HepG2 (cell line): ENCODE results near the gene STPG4. TPM values are rescaled to one million over a fixed set of nuclear protein-coding genes. Genes with fewer than 3 reads are reported as not detected.

ENCODE experiments used
- ATAC-seq: fragments of 200-7000 bp; cut with Tn5 transposase; 3 replicates; pipeline ENCODE4 v1.9.1; 2020; ENCODE audit warnings: mild to moderate bottlenecking, moderate library complexity
- BruUV-seq: library from RNA; stranded (reverse); fragments of 400-500 nt; replicated peaks from 2 replicates; lab custom pipeline; 2021; lab: Mats Ljungman, UMichigan
- CTCF ChIA-PET: fragments of 300-600 bp; formaldehyde crosslinking; extraction: SDS; loops from one replicate; lab custom pipeline; 2021; ENCODE audit warnings: low total read pairs, inconsistent platforms, low intra/inter-chr PET ratio; lab: Yijun Ruan, JAX
- POLR2A ChIA-PET: fragments of 350-600 bp; sonication (Branson Sonifier 250); formaldehyde crosslinking; loops from one replicate; lab custom pipeline; 2020; ENCODE audit warnings: antibody characterized with exemption, inconsistent platforms; lab: Yijun Ruan, JAX
- DNase-seq: peaks from one replicate; pipeline ENCODE4 v3.0.0-alpha.2; 2015; ENCODE audit warnings: low spot score
- FAIRE-seq: peaks from 3 replicates; lab custom pipeline; 2011; peaks lifted over from hg19 to GRCh38; lab: Jason Lieb, UNC
- H2AFZ ChIP-seq: one replicate; pipeline ENCODE4 v1.6.1; 2011; ENCODE audit warnings: low read length, inconsistent platforms
- H3K27ac ChIP-seq: fragments of 300-600 bp; 3 replicates; pipeline ENCODE4 v1.8.0; 2011; ENCODE audit warnings: mixed run types, mild to moderate bottlenecking, mixed read lengths, low read length, inconsistent platforms; ENCODE audit not compliant: insufficient read depth; ENCODE audit errors: extremely low read length
- H3K27me3 ChIP-seq, 2 experiments: fragments of 200-600 bp in 1 of 2; 2 replicates in 1 of 2; 3 replicates in 1 of 2; pipeline versions ENCODE4 v1.6.0 to v1.8.0; 2011; ENCODE audit warnings: low read length in 2 of 2, mild to moderate bottlenecking in 2 of 2, moderate library complexity in 2 of 2, inconsistent platforms in 1 of 2; ENCODE audit not compliant: insufficient read depth in 2 of 2, control insufficient read depth in 1 of 2
- H3K36me3 ChIP-seq, 2 experiments: fragments of 200-600 bp in 1 of 2; replicated peaks in 1 of 2; 2 replicates in 1 of 2; 3 replicates in 1 of 2; pipeline versions ENCODE4 v1.5.1 to v1.8.0; 2011; ENCODE audit warnings: low read length in 2 of 2, inconsistent platforms in 1 of 2; ENCODE audit not compliant: insufficient read depth in 2 of 2, control insufficient read depth in 1 of 2
- H3K4me1 ChIP-seq: 2 replicates; pipeline ENCODE4 v1.5.1; 2012; ENCODE audit warnings: low read length, inconsistent platforms; ENCODE audit not compliant: insufficient read depth
- H3K4me2 ChIP-seq: 2 replicates; pipeline ENCODE4 v1.6.0; 2011; ENCODE audit warnings: low read depth, low read length, inconsistent platforms
- H3K4me3 ChIP-seq, 3 experiments: fragments of 200-600 bp in 1 of 3; sonication (generic), shearing (Covaris generic) in 1 of 3; replicated peaks in 1 of 3; 2 replicates each; pipeline ENCODE4 v1.5.1; 2011 to 2016; ENCODE audit warnings: low read length in 3 of 3, inconsistent platforms in 2 of 3, low read depth in 2 of 3, mild to moderate bottlenecking in 2 of 3, control low read depth in 1 of 3, mixed read lengths in 1 of 3; ENCODE audit not compliant: insufficient read depth in 1 of 3
- H3K79me2 ChIP-seq: one replicate; pipeline ENCODE4 v1.6.1; 2011; ENCODE audit warnings: low read length, inconsistent platforms; ENCODE audit not compliant: insufficient read depth
- H3K9ac ChIP-seq: 2 replicates; pipeline ENCODE4 v1.6.0; 2011; ENCODE audit warnings: mild to moderate bottlenecking, low read depth, low read length, inconsistent platforms; ENCODE audit not compliant: insufficient read depth
- H3K9me3 ChIP-seq: 2 replicates; pipeline ENCODE4 v1.5.1; 2012; ENCODE audit warnings: mild to moderate bottlenecking, low read length
- H4K20me1 ChIP-seq: 2 replicates; pipeline ENCODE4 v1.6.0; 2011; ENCODE audit warnings: inconsistent platforms, mild to moderate bottlenecking, low read length, moderate library complexity; ENCODE audit not compliant: insufficient read depth
- BRD4 ChIP-seq: sonication (generic); formaldehyde crosslinking; IDR thresholded peaks from 2 replicates; pipeline ENCODE4 v1.4.0; 2020; ENCODE audit warnings: missing genetic modification reagents
- CBFB ChIP-seq: sonication (generic); formaldehyde crosslinking; IDR thresholded peaks from 2 replicates; pipeline ENCODE4 v1.4.0; 2020; ENCODE audit warnings: missing genetic modification reagents
- DNMT3B ChIP-seq: conservative IDR thresholded peaks from 2 replicates; pipeline ENCODE4 v1.6.1; 2016; ENCODE audit warnings: missing biosample characterization, control low read depth
- HMG20B ChIP-seq: conservative IDR thresholded peaks from 2 replicates; pipeline ENCODE4 v1.6.1; 2016; ENCODE audit warnings: missing genetic modification reagents, missing compliant biosample characterization
- HNRNPLL ChIP-seq: fragments of 200-400 bp; formaldehyde crosslinking; IDR thresholded peaks from 2 replicates; pipeline ENCODE4 v1.6.1; 2017; ENCODE audit warnings: mild to moderate bottlenecking, low read depth, low read length; ENCODE audit not compliant: poor library complexity, severe bottlenecking
- KLF16 ChIP-seq, 2 experiments: sonication (generic) in 1 of 2; formaldehyde crosslinking in 1 of 2; IDR thresholded peaks; 2 replicates each; pipeline versions ENCODE4 v1.6.1 to v1.8.0; 2016 to 2023; ENCODE audit warnings: missing genetic modification reagents in 2 of 2, missing compliant biosample characterization in 1 of 2
- KMT2A ChIP-seq: sonication (generic); formaldehyde crosslinking; IDR thresholded peaks from 2 replicates; pipeline ENCODE4 v1.4.0; 2020; ENCODE audit warnings: missing genetic modification reagents
- MAFG ChIP-seq: sonication (generic); formaldehyde crosslinking; IDR thresholded peaks from 2 replicates; pipeline ENCODE4 v1.5.1; 2020; ENCODE audit warnings: mild to moderate bottlenecking, missing genetic modification reagents
- MTF2 ChIP-seq: sonication (generic); formaldehyde crosslinking; IDR thresholded peaks from 2 replicates; pipeline ENCODE4 v1.5.0; 2020; ENCODE audit warnings: missing genetic modification reagents, borderline replicate concordance
- NR1H2 ChIP-seq: sonication (generic); formaldehyde crosslinking; IDR thresholded peaks from 2 replicates; pipeline ENCODE4 v1.8.1; 2022; ENCODE audit warnings: low read depth, missing genetic modification reagents, borderline replicate concordance
- THYN1 ChIP-seq: sonication (generic); formaldehyde crosslinking; IDR thresholded peaks from 2 replicates; pipeline ENCODE4 v1.8.1; 2023; ENCODE audit warnings: low read depth, mild to moderate bottlenecking, moderate library complexity, missing genetic modification reagents, borderline replicate concordance
- ZMYM2 ChIP-seq: sonication (generic); formaldehyde crosslinking; IDR thresholded peaks from 2 replicates; pipeline ENCODE4 v1.8.0; 2022; ENCODE audit warnings: mild to moderate bottlenecking, missing genetic modification reagents
- ZNF143 ChIP-seq: sonication (generic); formaldehyde crosslinking; IDR thresholded peaks from 2 replicates; pipeline ENCODE4 v1.4.0; 2020; ENCODE audit warnings: missing genetic modification reagents
- ZNF296 ChIP-seq: sonication (generic); formaldehyde crosslinking; conservative IDR thresholded peaks from 2 replicates; pipeline ENCODE4 v1.5.0; 2020; ENCODE audit warnings: mild to moderate bottlenecking, missing genetic modification reagents
- ZNF414 ChIP-seq: sonication (generic); formaldehyde crosslinking; IDR thresholded peaks from 2 replicates; pipeline ENCODE4 v1.5.0; 2020; ENCODE audit warnings: missing genetic modification reagents
- ZNF549 ChIP-seq: sonication (generic); formaldehyde crosslinking; IDR thresholded peaks from 2 replicates; pipeline ENCODE4 v1.5.0; 2020; ENCODE audit warnings: missing genetic modification reagents
- ZNF577 ChIP-seq: sonication (generic); formaldehyde crosslinking; IDR thresholded peaks from 2 replicates; pipeline ENCODE4 v1.4.0; 2020; ENCODE audit warnings: mild to moderate bottlenecking, low read depth, missing genetic modification reagents, borderline replicate concordance
- WGBS: methylation state at CpG from one replicate; pipeline ENCODE4 v1.1.6; 2017; ENCODE audit warnings: low lambda C conversion rate; 5-methylcytosine and 5-hydroxymethylcytosine counted together
- in situ Hi-C: cut with HindIII; loops from 2 replicates; pipeline ENCODE4 v1.10.0; 2017; ENCODE audit warnings: low pct_unique_long_range_greater_than_20kb; ENCODE audit not compliant: extremely low pct_ligation_motif_present
- intact Hi-C: fragments of 100-400 bp; cut with micrococcal nuclease; formaldehyde crosslinking; loops from one replicate; pipeline ENCODE4 v1.10.0; 2022; ENCODE audit not compliant: unreplicated experiment
- polyA plus RNA-seq, 8 experiments: library from polyadenylated mRNA; depleted of rRNA in 3 of 8; stranded (reverse) in 7 of 8; unstranded in 1 of 8; fragments of >200 nt; fragmentation: Illumina TruSeq in 4 of 8; extraction: Trizol in 4 of 8; gene quantifications; 2 replicates each; pipeline versions ENCODE4 v1.2.1 to v1.2.3, GENCODE V29; 2011 to 2016; ENCODE audit warnings: low read depth in 4 of 8, missing spikeins in 1 of 8, mixed read lengths in 1 of 8; ENCODE audit not compliant: insufficient read depth in 1 of 8
- total RNA-seq, 5 experiments: library from RNA; depleted of rRNA; stranded (reverse); fragments of >200 nt; fragmentation: Illumina TruSeq; extraction: Trizol; gene quantifications; 2 replicates each; pipeline ENCODE4 v1.2.3, GENCODE V29; 2016; ENCODE audit warnings: low read depth in 1 of 5
- TF ChIP-seq, protein P1 (sequence below): sonication (generic); formaldehyde crosslinking; IDR thresholded peaks from 2 replicates; pipeline ENCODE4; 2020; ENCODE audit warnings: missing genetic modification reagents, mild to moderate bottlenecking, borderline replicate concordance
- TF ChIP-seq, protein P2 (sequence below): IDR thresholded peaks from 2 replicates; pipeline ENCODE4 v1.6.1; 2012; ENCODE audit warnings: inconsistent platforms
- TF ChIP-seq, protein P3 (sequence below): sonication (generic); formaldehyde crosslinking; IDR thresholded peaks from 2 replicates; pipeline ENCODE4 v1.4.0; 2020; ENCODE audit warnings: missing genetic modification reagents

STPG4 gene
- total and polyA plus RNA-seq, 2 of the 13 experiments (the other 11 are each of a cell fraction or from before 2014, with no cell fraction given) = 0.11 to 0.15 TPM

GRCh38 chr2:47094511-47095142 lies 60.5 kb downstream of the STPG4 start (continued):
- TF ChIP-seq, protein P1, sequence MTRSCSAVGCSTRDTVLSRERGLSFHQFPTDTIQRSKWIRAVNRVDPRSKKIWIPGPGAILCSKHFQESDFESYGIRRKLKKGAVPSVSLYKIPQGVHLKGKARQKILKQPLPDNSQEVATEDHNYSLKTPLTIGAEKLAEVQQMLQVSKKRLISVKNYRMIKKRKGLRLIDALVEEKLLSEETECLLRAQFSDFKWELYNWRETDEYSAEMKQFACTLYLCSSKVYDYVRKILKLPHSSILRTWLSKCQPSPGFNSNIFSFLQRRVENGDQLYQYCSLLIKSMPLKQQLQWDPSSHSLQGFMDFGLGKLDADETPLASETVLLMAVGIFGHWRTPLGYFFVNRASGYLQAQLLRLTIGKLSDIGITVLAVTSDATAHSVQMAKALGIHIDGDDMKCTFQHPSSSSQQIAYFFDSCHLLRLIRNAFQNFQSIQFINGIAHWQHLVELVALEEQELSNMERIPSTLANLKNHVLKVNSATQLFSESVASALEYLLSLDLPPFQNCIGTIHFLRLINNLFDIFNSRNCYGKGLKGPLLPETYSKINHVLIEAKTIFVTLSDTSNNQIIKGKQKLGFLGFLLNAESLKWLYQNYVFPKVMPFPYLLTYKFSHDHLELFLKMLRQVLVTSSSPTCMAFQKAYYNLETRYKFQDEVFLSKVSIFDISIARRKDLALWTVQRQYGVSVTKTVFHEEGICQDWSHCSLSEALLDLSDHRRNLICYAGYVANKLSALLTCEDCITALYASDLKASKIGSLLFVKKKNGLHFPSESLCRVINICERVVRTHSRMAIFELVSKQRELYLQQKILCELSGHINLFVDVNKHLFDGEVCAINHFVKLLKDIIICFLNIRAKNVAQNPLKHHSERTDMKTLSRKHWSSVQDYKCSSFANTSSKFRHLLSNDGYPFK = no peak
- no peak for TF ChIP-seq MTF2 (CRISPR knock-in tag)
- no peak for TF ChIP-seq HMG20B
- no peak for TF ChIP-seq ZNF414 (CRISPR knock-in tag)
- no peak for TF ChIP-seq ZNF296
- TF ChIP-seq, protein P2, sequence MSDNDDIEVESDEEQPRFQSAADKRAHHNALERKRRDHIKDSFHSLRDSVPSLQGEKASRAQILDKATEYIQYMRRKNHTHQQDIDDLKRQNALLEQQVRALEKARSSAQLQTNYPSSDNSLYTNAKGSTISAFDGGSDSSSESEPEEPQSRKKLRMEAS = no peak
- no peak for TF ChIP-seq ZNF577 (CRISPR knock-in tag)
- TF ChIP-seq BRD4 (CRISPR knock-in tag) = no peak
- TF ChIP-seq, all 625 proteins: peak for 0

- intact Hi-C loops (no loop called here), in situ Hi-C loops (no loop called here)
- no peaks in the 10 kb centered on the region for H4K20me1 ChIP-seq
- WGBS = 61% methylated on average over 8 of the region's 8 CpGs
- no peaks in the 10 kb centered on the region for H3K36me3 ChIP-seq
- H3K27ac ChIP-seq = no peak overlapping the region
- no peak overlapping the region for H3K9ac ChIP-seq
- no peak overlapping the region for H2AFZ ChIP-seq
- H3K4me1 ChIP-seq = peaks cover 26% of the 10 kb centered on the region
- FAIRE-seq = no peak
- no TSS peak for BruUV-seq
- H3K4me2 ChIP-seq = no peak overlapping the region
- H3K9me3 ChIP-seq = no peaks in the 10 kb centered on the region
- H3K4me3 ChIP-seq = no peak overlapping the region
- ChIA-PET CTCF (no interaction called here), POLR2A (no interaction called here)
- no peak for ATAC-seq
- no peak for DNase-seq
- H3K79me2 ChIP-seq = no peaks in the 10 kb centered on the region
- no peaks in the 10 kb centered on the region; a peak in 1 of 5 replicates for H3K27me3 ChIP-seq
- TF ChIP-seq DNMT3B (CRISPR knock-in tag) (no peak), ZNF143 (CRISPR knock-in tag) (no peak), NR1H2 (no peak), ZNF549 (CRISPR knock-in tag) (no peak), MAFG (CRISPR knock-in tag) (no peak), CBFB (CRISPR knock-in tag) (no peak), KLF16 (CRISPR knock-in tag; IDR thresholded peaks at IDR 0.05) (no peak), ZMYM2 (CRISPR knock-in tag) (no peak), KMT2A (CRISPR knock-in tag) (no peak), THYN1 (no peak), HNRNPLL (no peak)
- TF ChIP-seq, protein P3, sequence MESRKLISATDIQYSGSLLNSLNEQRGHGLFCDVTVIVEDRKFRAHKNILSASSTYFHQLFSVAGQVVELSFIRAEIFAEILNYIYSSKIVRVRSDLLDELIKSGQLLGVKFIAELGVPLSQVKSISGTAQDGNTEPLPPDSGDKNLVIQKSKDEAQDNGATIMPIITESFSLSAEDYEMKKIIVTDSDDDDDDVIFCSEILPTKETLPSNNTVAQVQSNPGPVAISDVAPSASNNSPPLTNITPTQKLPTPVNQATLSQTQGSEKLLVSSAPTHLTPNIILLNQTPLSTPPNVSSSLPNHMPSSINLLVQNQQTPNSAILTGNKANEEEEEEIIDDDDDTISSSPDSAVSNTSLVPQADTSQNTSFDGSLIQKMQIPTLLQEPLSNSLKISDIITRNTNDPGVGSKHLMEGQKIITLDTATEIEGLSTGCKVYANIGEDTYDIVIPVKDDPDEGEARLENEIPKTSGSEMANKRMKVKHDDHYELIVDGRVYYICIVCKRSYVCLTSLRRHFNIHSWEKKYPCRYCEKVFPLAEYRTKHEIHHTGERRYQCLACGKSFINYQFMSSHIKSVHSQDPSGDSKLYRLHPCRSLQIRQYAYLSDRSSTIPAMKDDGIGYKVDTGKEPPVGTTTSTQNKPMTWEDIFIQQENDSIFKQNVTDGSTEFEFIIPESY = no peak
Measured at GRCh38 chr2:47093626-47094025, 61.5 kb downstream of the STPG4 start.
